T1000 (cell line): ENCODE data around the gene RPL10.
"Not testable (repeated sequence)": the region's sequence is repeated elsewhere in the genome, so short reads cannot be mapped to it uniquely, and the experiment has no call there.

Experiments used
- DNase-seq: peaks from one replicate; lab custom pipeline; 2025; ENCODE audit warnings: mixed read lengths; lab: John Stamatoyannopoulos, UW

Gene RPL10

GRCh38 chrX:154378059-154378798 lies 19.9 kb upstream of the RPL10 start:
- DNase-seq: no peak

- DNase-seq: peak; percentile 93
These were observed 19.2 kb upstream of the RPL10 start, which contains the start of gene EMD for GRCh38 chrX:154378799-154379568. Gene EMD (plus strand): TSS chrX:154379295. CDS start chrX:154379485, 190 bp downstream.

GRCh38 chrX:154379569-154379951 lies 18.6 kb upstream of the RPL10 start:
- no peak for DNase-seq

- DNase-seq: no peak
These were observed 18.0 kb upstream of the RPL10 start for GRCh38 chrX:154380153-154380552.

GRCh38 chrX:154380787-154381186 lies 17.4 kb upstream of the RPL10 start:
- DNase-seq: no peak

- DNase-seq: no peak
These were observed 16.9 kb upstream of the RPL10 start for GRCh38 chrX:154381271-154381670.

- DNase-seq: no peak
These were observed 15.6 kb upstream of the RPL10 start for GRCh38 chrX:154382483-154383069.

GRCh38 chrX:154383359-154384283 lies 14.6 kb upstream of the RPL10 start:
- no peak for DNase-seq

- no peak for DNase-seq
These were observed 13.8 kb upstream of the RPL10 start for GRCh38 chrX:154384284-154384892.

GRCh38 chrX:154388094-154388493 lies 10.1 kb upstream of the RPL10 start:
- not testable (repeated sequence) for DNase-seq

GRCh38 chrX:154388649-154389048 lies 9.5 kb upstream of the RPL10 start:
- DNase-seq: not testable (repeated sequence)

- not testable (repeated sequence) for DNase-seq
These were observed 8.1 kb upstream of the RPL10 start for GRCh38 chrX:154389812-154390747.

- not testable (repeated sequence) for DNase-seq
These were observed 1.8 kb upstream of the RPL10 start for GRCh38 chrX:154396363-154396762.

GRCh38 chrX:154396973-154397887 lies 947 bp upstream of the RPL10 start:
- peak; percentile 18 for DNase-seq

GRCh38 chrX:154398668-154399526 lies 720 bp downstream of the RPL10 start:
- DNase-seq: no peak

- DNase-seq: no peak
These were observed 1.6 kb downstream of the RPL10 start for GRCh38 chrX:154399527-154400368.

- not testable (repeated sequence) for DNase-seq
These were observed 2.2 kb downstream of the RPL10 start for GRCh38 chrX:154400369-154400817.
